H9 (cell line): ENCODE results near the gene GALNT9. TPM values are rescaled to one million over a fixed set of nuclear protein-coding genes. Genes with fewer than 3 reads are reported as not detected.

Experiments used
- DNase-seq: peaks from one replicate; pipeline ENCODE4 v3.0.0-alpha.2; 2017
- H2AFZ ChIP-seq: one replicate; pipeline ENCODE4 v1.6.1; 2013; ENCODE audit warnings: mild to moderate bottlenecking, low read length, control low read depth, moderate library complexity
- H2AK5ac ChIP-seq: 2 replicates; pipeline ENCODE4 v1.6.1; 2013; ENCODE audit warnings: low read length, control low read depth, mixed read lengths; ENCODE audit not compliant: insufficient read length
- H2BK120ac ChIP-seq: one replicate; pipeline ENCODE4 v1.6.1; 2013; ENCODE audit warnings: low read depth, mild to moderate bottlenecking, low read length, control low read depth, inconsistent platforms; ENCODE audit not compliant: poor library complexity, severe bottlenecking
- H2BK12ac ChIP-seq: 2 replicates; pipeline ENCODE4 v1.6.1; 2013; ENCODE audit warnings: low read length, control low read depth, mixed read lengths, low read depth; ENCODE audit not compliant: insufficient read length
- H2BK15ac ChIP-seq: 2 replicates; pipeline ENCODE4 v1.6.1; 2013; ENCODE audit warnings: low read depth, low read length, control low read depth
- H2BK20ac ChIP-seq: one replicate; pipeline ENCODE4 v1.6.1; 2013; ENCODE audit warnings: low read depth, mild to moderate bottlenecking, low read length, control low read depth, inconsistent platforms; ENCODE audit not compliant: poor library complexity, severe bottlenecking
- H2BK5ac ChIP-seq: 2 replicates; pipeline ENCODE4 v1.6.1; 2013; ENCODE audit warnings: low read length, control low read depth, mixed read lengths; ENCODE audit not compliant: insufficient read length
- H3K14ac ChIP-seq: 2 replicates; pipeline ENCODE4 v1.6.1; 2013; ENCODE audit warnings: low read length, control low read depth; ENCODE audit not compliant: insufficient read depth
- H3K18ac ChIP-seq: 2 replicates; pipeline ENCODE4 v1.6.1; 2013; ENCODE audit warnings: low read depth, mild to moderate bottlenecking, mixed read lengths, low read length, control low read depth; ENCODE audit not compliant: insufficient read length
- H3K23ac ChIP-seq: 2 replicates; pipeline ENCODE4 v1.6.1; 2013; ENCODE audit warnings: low read length, control low read depth, mixed read lengths, low read depth; ENCODE audit not compliant: insufficient read length
- H3K23me2 ChIP-seq: 2 replicates; pipeline ENCODE4 v1.6.1; 2013; ENCODE audit warnings: low read depth, mild to moderate bottlenecking, mixed read lengths, low read length, control low read depth; ENCODE audit not compliant: insufficient read length, poor library complexity, severe bottlenecking
- H3K27ac ChIP-seq: 2 replicates; pipeline ENCODE4 v1.5.1; 2013; ENCODE audit warnings: low read length, control low read depth, mixed read lengths, low read depth; ENCODE audit not compliant: insufficient read length
- H3K27me3 ChIP-seq: 2 replicates; pipeline ENCODE4 v1.6.1; 2013; ENCODE audit warnings: low read length, control low read depth, inconsistent platforms; ENCODE audit not compliant: insufficient read depth
- H3K4ac ChIP-seq: 2 replicates; pipeline ENCODE4 v1.6.1; 2013; ENCODE audit warnings: low read depth, mild to moderate bottlenecking, control low read depth, inconsistent platforms, low read length, moderate library complexity
- H3K4me1 ChIP-seq: 2 replicates; pipeline ENCODE4 v1.6.1; 2013; ENCODE audit warnings: low read length, control low read depth, inconsistent platforms; ENCODE audit not compliant: insufficient read depth
- H3K4me2 ChIP-seq: 2 replicates; pipeline ENCODE4 v1.6.1; 2013; ENCODE audit warnings: low read length, control low read depth, mixed read lengths; ENCODE audit not compliant: insufficient read length, insufficient read depth
- H3K56ac ChIP-seq: 2 replicates; pipeline ENCODE4 v1.6.1; 2013; ENCODE audit warnings: low read depth, mild to moderate bottlenecking, mixed read lengths, low read length, control low read depth; ENCODE audit not compliant: insufficient read length
- H3K79me1 ChIP-seq: 2 replicates; pipeline ENCODE4 v1.6.1; 2013; ENCODE audit warnings: low read depth, mild to moderate bottlenecking, moderate library complexity, low read length, control low read depth, inconsistent platforms; ENCODE audit not compliant: insufficient read depth, poor library complexity, severe bottlenecking
- H3K79me2 ChIP-seq: 2 replicates; pipeline ENCODE4 v1.6.1; 2013; ENCODE audit warnings: low read length, control low read depth, inconsistent platforms; ENCODE audit not compliant: insufficient read depth
- H3K9ac ChIP-seq: 2 replicates; pipeline ENCODE4 v1.6.1; 2013; ENCODE audit warnings: low read length, control low read depth, mixed read lengths; ENCODE audit not compliant: insufficient read length; ENCODE audit errors: extremely low read depth
- H3K9me3 ChIP-seq: one replicate; pipeline ENCODE4 v1.6.1; 2013; ENCODE audit warnings: low read depth, low read length, inconsistent platforms; ENCODE audit not compliant: control insufficient read depth
- H3T11ph ChIP-seq: one replicate; pipeline ENCODE4 v1.6.1; 2013; ENCODE audit warnings: mild to moderate bottlenecking, low read length, control low read depth, inconsistent platforms
- H4K20me1 ChIP-seq: one replicate; pipeline ENCODE4 v1.6.1; 2013; ENCODE audit not compliant: control insufficient read depth, insufficient read length, insufficient read depth
- H4K5ac ChIP-seq: 2 replicates; pipeline ENCODE4 v1.6.1; 2013; ENCODE audit warnings: low read depth, mild to moderate bottlenecking, mixed read lengths, low read length, control low read depth; ENCODE audit not compliant: insufficient read length
- H4K8ac ChIP-seq: replicated peaks from 2 replicates; pipeline ENCODE4 v1.6.1; 2013; ENCODE audit warnings: low read length, control low read depth, mixed read lengths, low read depth; ENCODE audit not compliant: insufficient read length
- H4K91ac ChIP-seq: 2 replicates; pipeline ENCODE4 v1.6.1; 2013; ENCODE audit warnings: low read depth, mild to moderate bottlenecking, moderate library complexity, mixed read lengths, low read length, control low read depth; ENCODE audit not compliant: insufficient read length
- H3K27ac Mint-ChIP-seq, 3 experiments: 2 replicates in 2 of 3; 3 replicates in 1 of 3; pipeline ENCODE4 v1.8.0; 2020 to 2021; ENCODE audit warnings: mixed read lengths in 3 of 3, mild to moderate bottlenecking in 1 of 3, moderate library complexity in 1 of 3
- H3K27me3 Mint-ChIP-seq: 2 replicates; pipeline ENCODE4 v1.8.0; 2021; ENCODE audit warnings: low read depth, mild to moderate bottlenecking, moderate library complexity, mixed read lengths
- H3K36me3 Mint-ChIP-seq, 3 experiments: 2 replicates in 2 of 3; 3 replicates in 1 of 3; pipeline ENCODE4 v1.8.0; 2020 to 2021; ENCODE audit warnings: low read depth in 3 of 3, mixed read lengths in 3 of 3; ENCODE audit not compliant: insufficient read depth in 1 of 3
- H3K4me1 Mint-ChIP-seq, 2 experiments: 2 replicates each; pipeline ENCODE4 v1.8.0; 2020; ENCODE audit warnings: mixed read lengths in 2 of 2
- H3K4me3 Mint-ChIP-seq, 2 experiments: 2 replicates in 1 of 2; 3 replicates in 1 of 2; pipeline ENCODE4 v1.8.0; 2020 to 2021; ENCODE audit warnings: mild to moderate bottlenecking in 2 of 2, mixed read lengths in 2 of 2, moderate library complexity in 1 of 2
- H3K9me3 Mint-ChIP-seq, 2 experiments: 2 replicates in 1 of 2; 3 replicates in 1 of 2; pipeline ENCODE4 v1.8.0; 2020; ENCODE audit warnings: mild to moderate bottlenecking in 2 of 2, mixed read lengths in 2 of 2, moderate library complexity in 1 of 2
- CTCF ChIP-seq: fragments of 200-600 bp; sonication (generic); conservative IDR thresholded peaks from 3 replicates; pipeline ENCODE4 v1.8.0; 2021; ENCODE audit warnings: antibody characterized with exemption, mild to moderate bottlenecking
- WGBS: extraction: QIAGEN DNeasy Blood & Tissue Kit; methylation state at CpG from one replicate; pipeline ENCODE4 v1.1.7; 2013; ENCODE audit warnings: missing lambda C conversion rate, low lambda C conversion rate, mixed read lengths; ENCODE audit not compliant: insufficient read length; ENCODE audit errors: extremely low coverage; 5-methylcytosine and 5-hydroxymethylcytosine counted together
- total RNA-seq: library from RNA; stranded (reverse); gene quantifications from 2 replicates; pipeline ENCODE4 v1.2.1, GENCODE V29; 2021

The GALNT9 gene
- total RNA-seq, 1 experiment from 2014 or later, result 0.35 TPM

- no peaks in the 10 kb centered on the region for H3K79me2 ChIP-seq
- H3K56ac ChIP-seq, result no peak overlapping the region
- no peaks in the 10 kb centered on the region for H3K79me1 ChIP-seq
- no peak overlapping the region for H2BK15ac ChIP-seq
- H4K91ac ChIP-seq, result no peak overlapping the region
- no peak overlapping the region for H2AK5ac ChIP-seq
- no peak overlapping the region for H3K9ac ChIP-seq
- H3K23me2 ChIP-seq, result no peaks in the 10 kb centered on the region
- Mint-ChIP-seq H3K9me3 (peaks cover 5 to 13% of the 10 kb centered on the region in 2 experiments; a peak in 2 of 5 replicates), H3K4me1 (peaks cover 10 to 28% of the 10 kb centered on the region in 2 experiments), H3K36me3 (no peaks in the 10 kb centered on the region), H3K27ac (peak overlapping the region in 1 of 3 experiments; percentile 59; a peak in 1 of 7 replicates), H3K27me3 (peaks cover 81% of the 10 kb centered on the region), H3K4me3 (no peak overlapping the region)
- no peak for TF ChIP-seq CTCF
- H4K20me1 ChIP-seq, result no peaks in the 10 kb centered on the region
- no peak overlapping the region for H3K23ac ChIP-seq
- H3T11ph ChIP-seq, result no peak overlapping the region
- H3K27me3 ChIP-seq, result peaks cover 55% of the 10 kb centered on the region
- H2AFZ ChIP-seq, result no peak overlapping the region
- no peak overlapping the region for H3K27ac ChIP-seq
- no peak overlapping the region for H2BK20ac ChIP-seq
- H3K4ac ChIP-seq, result no peak overlapping the region
- no peak overlapping the region for H2BK120ac ChIP-seq
- no peak overlapping the region for H2BK5ac ChIP-seq
- no peak overlapping the region for H4K8ac ChIP-seq
- no peak overlapping the region for H4K5ac ChIP-seq
- no peak overlapping the region for H3K18ac ChIP-seq
- H2BK12ac ChIP-seq, result no peak overlapping the region
- H3K9me3 ChIP-seq, result no peaks in the 10 kb centered on the region
- no peak overlapping the region for H3K4me2 ChIP-seq
- DNase-seq, result no peak
- no CpG with 5 or more reads among the region's 28 CpGs for WGBS
- H3K4me1 ChIP-seq, result no peaks in the 10 kb centered on the region; the same call in 1 of the 2 replicates
- no peak overlapping the region for H3K14ac ChIP-seq
Observed at GRCh38 chr12:132374612-132375445, 45.4 kb upstream of the GALNT9 start.
